Measurements from ENCODE around the gene CRB2.

CRB2 gene

DNA sequence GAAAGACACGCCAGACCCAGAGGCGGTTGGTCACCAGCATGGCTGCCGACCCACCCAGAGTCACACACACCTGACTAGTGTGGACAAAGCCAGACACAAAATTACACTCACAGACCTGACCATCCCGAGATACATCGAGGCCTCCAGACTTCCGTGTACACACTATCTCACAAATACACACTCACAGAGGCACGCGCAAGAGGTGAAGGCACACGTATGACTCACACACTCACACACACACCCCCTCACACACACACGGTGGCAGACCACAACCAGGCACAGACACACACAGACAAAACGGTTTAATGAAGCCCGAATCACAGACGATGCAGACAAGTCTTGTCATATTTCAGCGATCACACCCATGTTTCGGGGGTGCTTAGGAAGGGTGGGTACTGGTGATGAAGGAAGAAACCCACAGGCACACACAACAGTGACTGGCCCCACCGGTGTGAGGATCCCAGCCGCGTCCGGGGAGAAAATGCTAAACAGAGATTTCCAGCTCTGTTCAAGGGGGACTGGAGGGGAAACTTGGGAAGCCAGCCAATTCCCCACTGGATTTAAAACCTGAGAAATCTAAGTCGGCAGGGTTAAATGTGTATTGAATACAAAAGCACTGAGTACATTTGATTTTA lies 51.3 kb downstream of the CRB2 start:
- no peak overlapping the region for H3K9ac ChIP-seq (ENCODE audit: low read length)

DNA sequence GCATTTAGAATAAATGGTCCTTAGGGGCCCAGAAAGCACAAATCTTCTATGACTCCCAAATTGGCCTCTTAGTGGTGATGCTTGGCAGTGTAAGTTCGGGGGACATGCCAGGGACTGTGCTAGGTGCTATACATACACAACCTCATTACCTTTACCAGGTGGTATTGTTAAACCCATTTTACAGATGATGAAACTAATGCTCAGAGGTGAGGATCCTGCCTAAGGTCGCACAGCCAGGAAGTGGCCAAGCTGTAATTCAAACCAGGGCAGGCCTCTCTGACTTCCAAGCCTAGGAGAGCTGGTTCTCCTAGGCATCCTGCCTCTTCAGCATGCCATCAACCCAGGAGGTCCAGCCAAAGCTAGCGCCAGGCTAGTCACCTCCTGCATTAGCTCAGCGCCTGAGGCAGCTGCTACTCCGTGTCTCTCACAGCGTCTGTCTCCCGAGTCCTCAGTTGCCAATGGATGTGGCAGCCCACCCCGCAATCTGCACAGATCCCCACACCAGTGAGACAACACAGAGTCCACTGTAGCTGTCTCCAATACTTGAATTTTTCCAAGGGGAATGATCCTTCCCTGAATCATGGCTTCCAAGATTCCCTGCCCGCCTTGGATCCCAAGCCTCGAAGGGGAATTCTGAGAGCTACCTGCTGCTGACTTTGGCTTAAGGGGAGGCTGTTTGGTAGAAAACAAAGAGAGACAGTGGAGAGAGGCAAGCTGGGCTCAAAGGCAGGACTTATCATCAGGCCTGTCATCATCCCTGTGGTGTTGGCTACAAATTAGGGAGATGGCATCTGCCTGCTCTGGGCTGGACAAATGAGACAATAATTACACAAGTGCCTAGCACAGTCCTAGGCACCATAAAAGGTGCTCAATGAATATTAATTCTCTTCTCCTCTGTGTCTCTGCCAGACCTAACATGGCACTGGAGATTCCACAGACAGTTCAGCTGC lies 52.6 kb downstream of the CRB2 start:
- Histone ChIP-seq H3K27me3 (replicated peaks; ENCODE audit: insufficient read depth, low read length) (no peaks in the 10 kb centered on the region), H3F3A (ENCODE audit: insufficient read depth, low read length) (no peaks in the 10 kb centered on the region)

More for the DNA sequence above, 51.3 kb downstream of the CRB2 start:
- Histone ChIP-seq H3K27ac (ENCODE audit: low read length) (no peak overlapping the region), H3K27me3 (replicated peaks; ENCODE audit: insufficient read depth, low read length) (no peaks in the 10 kb centered on the region), H3K79me2 (ENCODE audit: low read length) (no peaks in the 10 kb centered on the region), H3K4me3 (ENCODE audit: low read length) (no peak overlapping the region), H3K9me2 (replicated peaks; ENCODE audit: insufficient read depth, low read length) (no peaks in the 10 kb centered on the region), H3F3A (ENCODE audit: insufficient read depth, low read length) (no peaks in the 10 kb centered on the region), H2AFZ (ENCODE audit: low read length) (no peak overlapping the region), H3K36me3 (replicated peaks; ENCODE audit: insufficient read depth, low read length) (no peaks in the 10 kb centered on the region), H3K4me2 (ENCODE audit: low read depth, low read length) (no peak overlapping the region), H4K20me1 (ENCODE audit: insufficient read depth, low read length) (no peaks in the 10 kb centered on the region), H3K9me3 (replicated peaks; ENCODE audit: insufficient read depth, low read length) (no peaks in the 10 kb centered on the region), H3K4me1 (ENCODE audit: low read length) (no peaks in the 10 kb centered on the region)
- DNase-seq, result no peak
- TF ChIP-seq, protein P1, sequence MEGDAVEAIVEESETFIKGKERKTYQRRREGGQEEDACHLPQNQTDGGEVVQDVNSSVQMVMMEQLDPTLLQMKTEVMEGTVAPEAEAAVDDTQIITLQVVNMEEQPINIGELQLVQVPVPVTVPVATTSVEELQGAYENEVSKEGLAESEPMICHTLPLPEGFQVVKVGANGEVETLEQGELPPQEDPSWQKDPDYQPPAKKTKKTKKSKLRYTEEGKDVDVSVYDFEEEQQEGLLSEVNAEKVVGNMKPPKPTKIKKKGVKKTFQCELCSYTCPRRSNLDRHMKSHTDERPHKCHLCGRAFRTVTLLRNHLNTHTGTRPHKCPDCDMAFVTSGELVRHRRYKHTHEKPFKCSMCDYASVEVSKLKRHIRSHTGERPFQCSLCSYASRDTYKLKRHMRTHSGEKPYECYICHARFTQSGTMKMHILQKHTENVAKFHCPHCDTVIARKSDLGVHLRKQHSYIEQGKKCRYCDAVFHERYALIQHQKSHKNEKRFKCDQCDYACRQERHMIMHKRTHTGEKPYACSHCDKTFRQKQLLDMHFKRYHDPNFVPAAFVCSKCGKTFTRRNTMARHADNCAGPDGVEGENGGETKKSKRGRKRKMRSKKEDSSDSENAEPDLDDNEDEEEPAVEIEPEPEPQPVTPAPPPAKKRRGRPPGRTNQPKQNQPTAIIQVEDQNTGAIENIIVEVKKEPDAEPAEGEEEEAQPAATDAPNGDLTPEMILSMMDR (IDR thresholded peaks at IDR 0.05; ENCODE audit: low read length), result no peak
- no peak for TF ChIP-seq EZH2phosphoT487 (IDR thresholded peaks at IDR 0.05; ENCODE audit: low read length)
- no peak for TF ChIP-seq EZH2 (optimal IDR thresholded peaks at IDR 0.05; ENCODE audit: low read depth, low read length)

GRCh38 chr9:123410281-123410910 lies 54.4 kb downstream of the CRB2 start:
- H3K4me2 ChIP-seq (ENCODE audit: low read depth, low read length), result no peak overlapping the region
- H2AFZ ChIP-seq (ENCODE audit: low read length), result no peak overlapping the region
- H3K36me3 ChIP-seq (replicated peaks; ENCODE audit: insufficient read depth, low read length), result no peaks in the 10 kb centered on the region
- H3K9ac ChIP-seq (ENCODE audit: low read length), result no peak overlapping the region
- H4K20me1 ChIP-seq (ENCODE audit: insufficient read depth, low read length), result no peaks in the 10 kb centered on the region
- H3F3A ChIP-seq (ENCODE audit: insufficient read depth, low read length), result no peaks in the 10 kb centered on the region
- H3K79me2 ChIP-seq (ENCODE audit: low read length), result no peaks in the 10 kb centered on the region
- DNase-seq, result no peak
- TF ChIP-seq, protein P1 (IDR thresholded peaks at IDR 0.05; ENCODE audit: low read length), result no peak
- TF ChIP-seq EZH2 (optimal IDR thresholded peaks at IDR 0.05; ENCODE audit: low read depth, low read length) (no peak), EZH2phosphoT487 (IDR thresholded peaks at IDR 0.05; ENCODE audit: low read length) (no peak)
- H3K9me2 ChIP-seq (replicated peaks; ENCODE audit: insufficient read depth, low read length), result no peaks in the 10 kb centered on the region
- no peaks in the 10 kb centered on the region for H3K9me3 ChIP-seq (replicated peaks; ENCODE audit: insufficient read depth, low read length)
- H3K27ac ChIP-seq (ENCODE audit: low read length), result no peak overlapping the region
- no peak overlapping the region for H3K4me3 ChIP-seq (ENCODE audit: low read length)
- H3K4me1 ChIP-seq (ENCODE audit: low read length), result no peaks in the 10 kb centered on the region
- no peaks in the 10 kb centered on the region for H3K27me3 ChIP-seq (replicated peaks; ENCODE audit: insufficient read depth, low read length)

More for the DNA sequence above, 52.6 kb downstream of the CRB2 start:
- TF ChIP-seq, protein P1 (IDR thresholded peaks at IDR 0.05; ENCODE audit: low read length), result no peak
- TF ChIP-seq EZH2 (optimal IDR thresholded peaks at IDR 0.05; ENCODE audit: low read depth, low read length) (no peak), EZH2phosphoT487 (IDR thresholded peaks at IDR 0.05; ENCODE audit: low read length) (no peak)
- H3K9me2 ChIP-seq (replicated peaks; ENCODE audit: insufficient read depth, low read length), result no peaks in the 10 kb centered on the region
- H2AFZ ChIP-seq (ENCODE audit: low read length), result no peak overlapping the region
- H4K20me1 ChIP-seq (ENCODE audit: insufficient read depth, low read length), result no peaks in the 10 kb centered on the region
- H3K4me3 ChIP-seq (ENCODE audit: low read length), result no peak overlapping the region
- DNase-seq, result no peak
- H3K4me2 ChIP-seq (ENCODE audit: low read depth, low read length), result no peak overlapping the region
- no peak overlapping the region for H3K27ac ChIP-seq (ENCODE audit: low read length)
- H3K9me3 ChIP-seq (replicated peaks; ENCODE audit: insufficient read depth, low read length), result no peaks in the 10 kb centered on the region
- no peak overlapping the region for H3K9ac ChIP-seq (ENCODE audit: low read length)
- H3K79me2 ChIP-seq (ENCODE audit: low read length), result no peaks in the 10 kb centered on the region
- no peaks in the 10 kb centered on the region for H3K4me1 ChIP-seq (ENCODE audit: low read length)
- no peaks in the 10 kb centered on the region for H3K36me3 ChIP-seq (replicated peaks; ENCODE audit: insufficient read depth, low read length)

Measured in MM.1S (cell line).